ENCODE results near the gene NHP2. TPM values are rescaled to one million over a fixed set of nuclear protein-coding genes. Genes with fewer than 3 reads are reported as not detected.

Gene NHP2
- total and polyA plus RNA-seq, 4 donors = 64.7 to 199 (median 132) TPM

GRCh38 chr5:178114325-178115135 lies 39.2 kb downstream of the NHP2 start:
- H3K4me3 ChIP-seq = peak overlapping the region; percentile 74
- no peaks in the 10 kb centered on the region for H3K9me3 ChIP-seq (ENCODE audit: control insufficient read depth in 4 of 4, insufficient read depth in 3 of 4, low read length in 3 of 4)
- H3K27ac ChIP-seq (ENCODE audit: low read depth in 1 of 2, low read length in 1 of 2) = peak overlapping the region in 1 of 2 donors; percentile 4
- peak; percentile 12 for ATAC-seq (ENCODE audit: insufficient read depth, low FRiP score)
- H3K36me3 ChIP-seq (ENCODE audit: control insufficient read depth in 4 of 4, insufficient read depth in 4 of 4, low read length in 4 of 4) = no peaks in the 10 kb centered on the region
- no peak overlapping the region for H3K9ac ChIP-seq (ENCODE audit: insufficient read depth in 1 of 2, low read length in 2 of 2)
- DNase-seq = no peak
- peaks cover 0 to 21% (median 0%) of the 10 kb centered on the region in 5 donors for H3K4me1 ChIP-seq (ENCODE audit: control insufficient read depth in 5 of 5, insufficient read depth in 5 of 5, low read length in 5 of 5)
- 14 to 15% methylated on average over 28 of the region's 28 CpGs for WGBS, 2 donors
- peaks cover 0 to 43% (median 40%) of the 10 kb centered on the region in 3 donors for H3K27me3 ChIP-seq (ENCODE audit: control insufficient read depth in 3 of 3, insufficient read depth in 3 of 3, low read length in 2 of 3)
- no peak for TF ChIP-seq CTCF (IDR thresholded peaks at IDR 0.05; ENCODE audit: control extremely low read depth, extremely low read depth)

GRCh38 chr5:178113841-178114324 lies 39.8 kb downstream of the NHP2 start:
- no peak for TF ChIP-seq CTCF (IDR thresholded peaks at IDR 0.05; ENCODE audit: control extremely low read depth, extremely low read depth)
- peak overlapping the region; percentile 74 for H3K4me3 ChIP-seq
- ATAC-seq (ENCODE audit: insufficient read depth, low FRiP score) = peak; percentile 25
- H3K27me3 ChIP-seq (ENCODE audit: control insufficient read depth in 3 of 3, insufficient read depth in 3 of 3, low read length in 2 of 3) = peaks cover 0 to 43% (median 40%) of the 10 kb centered on the region in 3 donors
- no peak for DNase-seq
- H3K36me3 ChIP-seq (ENCODE audit: control insufficient read depth in 4 of 4, insufficient read depth in 4 of 4, low read length in 4 of 4) = no peaks in the 10 kb centered on the region
- peaks cover 0 to 21% (median 0%) of the 10 kb centered on the region in 5 donors for H3K4me1 ChIP-seq (ENCODE audit: control insufficient read depth in 5 of 5, insufficient read depth in 5 of 5, low read length in 5 of 5)
- H3K9me3 ChIP-seq (ENCODE audit: control insufficient read depth in 4 of 4, insufficient read depth in 3 of 4, low read length in 3 of 4) = no peaks in the 10 kb centered on the region
- 1% methylated on average over 21 to 41 of the region's 41 CpGs for WGBS, 2 donors
- no peak overlapping the region for H3K9ac ChIP-seq (ENCODE audit: insufficient read depth in 1 of 2, low read length in 2 of 2)
- peak overlapping the region; percentile 67 to 73 for H3K27ac ChIP-seq (ENCODE audit: low read depth in 1 of 2, low read length in 1 of 2)

- peak within 1 kb of the TSS; percentile 70 to 73 for H3K27ac ChIP-seq (ENCODE audit: low read depth in 1 of 2, low read length in 1 of 2)
- H3K9me3 ChIP-seq (ENCODE audit: control insufficient read depth in 4 of 4, insufficient read depth in 3 of 4, low read length in 3 of 4) = no peaks in the 10 kb centered on the region
- peaks cover 0 to 43% (median 40%) of the 10 kb centered on the region in 3 donors for H3K27me3 ChIP-seq (ENCODE audit: control insufficient read depth in 3 of 3, insufficient read depth in 3 of 3, low read length in 2 of 3)
- WGBS, 2 donors = 1% methylated on average over 61 to 96 of the region's 96 CpGs
- DNase-seq (peak; percentile 46 to 64 (median 61)), ATAC-seq (ENCODE audit: insufficient read depth, low FRiP score) (peak; percentile 85)
- H3K36me3 ChIP-seq (ENCODE audit: control insufficient read depth in 4 of 4, insufficient read depth in 4 of 4, low read length in 4 of 4) = no peaks in the 10 kb centered on the region
- TF ChIP-seq CTCF (IDR thresholded peaks at IDR 0.05; ENCODE audit: control extremely low read depth, extremely low read depth) = no peak
- peaks cover 0 to 21% (median 4%) of the 10 kb centered on the region in 5 donors for H3K4me1 ChIP-seq (ENCODE audit: control insufficient read depth in 5 of 5, insufficient read depth in 5 of 5, low read length in 5 of 5)
- H3K4me3 ChIP-seq = peak within 1 kb of the TSS; percentile 74
- no peak within 1 kb of the TSS for H3K9ac ChIP-seq (ENCODE audit: insufficient read depth in 1 of 2, low read length in 2 of 2)
These were observed 40.4 kb downstream of the NHP2 start, which contains the start of gene N4BP3 for GRCh38 chr5:178113141-178113787. N4BP3 (plus strand) TSS chr5:178113532; CDS start chr5:178119584, 6,052 bp downstream.
